Testis (tissue), 3 donors: ENCODE results near the gene HAPLN1. TPM values are rescaled to one million over a fixed set of nuclear protein-coding genes. Genes with fewer than 3 reads are reported as not detected.
"Not testable (repeated sequence)": the region's sequence is repeated elsewhere in the genome, so short reads cannot be mapped to it uniquely, and the experiment has no call there.

ENCODE experiments used
- DNase-seq: peaks from one replicate; pipeline ENCODE4 v3.0.0-alpha.2; 2019
- H3K27ac ChIP-seq, 2 donors: fragments of 200-600 bp; sonication (generic); one replicate each; pipeline ENCODE4 v1.5.1; 2019
- H3K27me3 ChIP-seq: fragments of 200-600 bp; sonication (generic); one replicate; pipeline ENCODE4 v1.5.1; 2019
- H3K36me3 ChIP-seq: fragments of 200-600 bp; sonication (generic); one replicate; pipeline ENCODE4 v1.5.1; 2017; ENCODE audit warnings: low read depth; ENCODE audit errors: missing control alignments
- H3K4me1 ChIP-seq: fragments of 200-600 bp; sonication (generic); one replicate; pipeline ENCODE4 v1.5.1; 2019
- H3K4me3 ChIP-seq, 2 donors: fragments of 200-600 bp; sonication (generic); one replicate each; pipeline ENCODE4 v1.5.1; 2017 to 2019
- H3K9me3 ChIP-seq: fragments of 200-600 bp; sonication (generic); one replicate; pipeline ENCODE4 v1.5.1; 2017
- CTCF ChIP-seq, 3 experiments: fragments of 450-650 bp in 2 of 3; fragments of 200-600 bp in 1 of 3; sonication (generic) in 1 of 3; IDR thresholded peaks; one replicate each; pipeline ENCODE4 v1.5.1; 2016 to 2019; ENCODE audit warnings: antibody characterized with exemption in 3 of 3, mild to moderate bottlenecking in 2 of 3, moderate library complexity in 1 of 3
- POLR2A ChIP-seq: fragments of 450-650 bp; IDR thresholded peaks from one replicate; pipeline ENCODE4 v1.6.1; 2017; ENCODE audit warnings: antibody characterized with exemption, mild to moderate bottlenecking, moderate library complexity
- WGBS, 2 donors: methylation state at CpG; one replicate each; pipeline ENCODE4 v1.1.5; 2018; 5-methylcytosine and 5-hydroxymethylcytosine counted together
- intact Hi-C: fragments of 100-400 bp; cut with DNase I; formaldehyde crosslinking; loops from one replicate; pipeline ENCODE4 v1.15.1; 2023; ENCODE audit warnings: low total_unique reads
- polyA plus RNA-seq: library from polyadenylated mRNA; stranded (reverse); fragments of 350-450 nt; fragmentation: Illumina TruSeq; extraction: RNeasy Lipid Tissue Mini Kit (QIAGEN cat#74804); gene quantifications from one replicate; pipeline ENCODE4 v1.2.3, GENCODE V29; 2014; ENCODE audit warnings: low read depth, low replicate concordance; ENCODE audit not compliant: insufficient read depth
- total RNA-seq, 2 donors: library from RNA; depleted of rRNA; stranded (reverse); fragments of >200 nt; gene quantifications; one replicate each; pipeline ENCODE4 v1.2.3, GENCODE V29; 2016

HAPLN1 gene
- total and polyA plus RNA-seq, 3 donors from 2014 or later = not detected

DNA sequence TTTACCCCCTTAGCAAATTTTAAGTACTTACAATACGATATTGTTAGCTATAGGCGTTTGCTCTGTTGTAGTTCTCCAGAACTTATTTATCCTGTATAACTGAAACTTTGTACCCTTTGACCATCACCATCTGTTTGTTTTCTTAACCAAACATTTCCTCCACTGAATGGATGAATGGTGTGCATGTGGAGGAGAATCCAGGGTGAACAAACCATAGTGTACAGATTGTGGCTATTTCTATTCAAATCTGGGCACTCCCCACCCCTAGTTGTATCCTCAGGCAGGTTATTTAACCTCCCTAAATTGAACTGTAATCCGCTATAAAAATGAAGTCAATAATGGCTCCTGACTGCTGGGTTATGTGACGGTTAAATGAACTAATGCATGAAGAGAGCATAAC, 21.4 kb upstream of the HAPLN1 start:
- no peak overlapping the region for H3K27ac ChIP-seq
- no peaks in the 10 kb centered on the region for H3K9me3 ChIP-seq
- no peak overlapping the region for H3K4me3 ChIP-seq
- intact Hi-C loops = no loop called here
- no peaks in the 10 kb centered on the region for H3K36me3 ChIP-seq
- DNase-seq = no peak
- WGBS, 2 donors = 87 to 90% methylated on average over 4 of the region's 4 CpGs
- no peaks in the 10 kb centered on the region for H3K4me1 ChIP-seq
- no peak for TF ChIP-seq CTCF (IDR thresholded peaks at IDR 0.05)
- TF ChIP-seq POLR2A = no peak
- no peaks in the 10 kb centered on the region for H3K27me3 ChIP-seq

GRCh38 chr5:83741571-83741970, 20.9 kb upstream of the HAPLN1 start:
- whole genome bisulfite sequencing, 2 donors = 92 to 96% methylated on average over 3 of the region's 3 CpGs
- H3K36me3 ChIP-seq = no peaks in the 10 kb centered on the region
- H3K9me3 ChIP-seq = no peaks in the 10 kb centered on the region
- TF ChIP-seq POLR2A (no peak), CTCF (IDR thresholded peaks at IDR 0.05) (no peak)
- intact Hi-C loops = no loop called here
- DNase-seq = no peak
- H3K27ac ChIP-seq = no peak overlapping the region
- no peak overlapping the region for H3K4me3 ChIP-seq
- no peaks in the 10 kb centered on the region for H3K4me1 ChIP-seq
- H3K27me3 ChIP-seq = no peaks in the 10 kb centered on the region

DNA sequence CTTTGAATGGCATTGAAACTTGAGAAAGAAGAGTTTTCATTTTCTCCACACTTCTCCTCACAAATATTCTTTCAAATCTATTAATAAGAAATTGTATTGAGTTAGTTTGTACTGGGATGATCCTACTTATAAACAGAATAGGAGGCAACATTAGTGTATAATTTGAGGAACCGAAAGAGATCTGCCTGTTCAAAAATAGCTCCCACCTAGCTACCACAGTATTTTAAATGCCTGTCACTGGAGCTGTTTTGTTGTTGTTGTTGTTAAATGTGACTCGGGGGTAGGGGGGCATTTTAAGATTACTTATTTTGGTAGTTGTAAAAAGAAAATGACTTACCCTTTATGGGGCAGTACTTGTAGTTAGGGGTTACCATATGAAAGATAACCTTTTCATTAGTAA, 20.1 kb upstream of the HAPLN1 start:
- no peak for TF ChIP-seq POLR2A
- TF ChIP-seq CTCF (IDR thresholded peaks at IDR 0.05) = no peak
- Histone ChIP-seq H3K9me3 (no peaks in the 10 kb centered on the region), H3K36me3 (no peaks in the 10 kb centered on the region), H3K27me3 (no peaks in the 10 kb centered on the region), H3K4me1 (no peaks in the 10 kb centered on the region), H3K27ac (no peak overlapping the region), H3K4me3 (no peak overlapping the region)
- intact Hi-C loops = no loop called here
- no peak for DNase-seq
- 84 to 89% methylated on average over 2 of the region's 2 CpGs for WGBS, 2 donors

- H3K9me3 ChIP-seq, intact Hi-C loops, H3K4me1 ChIP-seq, H3K4me3 ChIP-seq, H3K27me3 ChIP-seq, H3K36me3 ChIP-seq, DNase-seq, H3K27ac ChIP-seq: not testable (repeated sequence)
- 95 to 100% methylated on average over 2 of the region's 2 CpGs for WGBS, 2 donors
These were observed 15.5 kb upstream of the HAPLN1 start for GRCh38 chr5:83736169-83736568.

- intact Hi-C loops, H3K9me3 ChIP-seq, DNase-seq, H3K4me3 ChIP-seq, H3K4me1 ChIP-seq, H3K36me3 ChIP-seq, H3K27me3 ChIP-seq, H3K27ac ChIP-seq: not testable (repeated sequence)
These were observed 14.4 kb upstream of the HAPLN1 start for GRCh38 chr5:83735058-83735457.

DNA sequence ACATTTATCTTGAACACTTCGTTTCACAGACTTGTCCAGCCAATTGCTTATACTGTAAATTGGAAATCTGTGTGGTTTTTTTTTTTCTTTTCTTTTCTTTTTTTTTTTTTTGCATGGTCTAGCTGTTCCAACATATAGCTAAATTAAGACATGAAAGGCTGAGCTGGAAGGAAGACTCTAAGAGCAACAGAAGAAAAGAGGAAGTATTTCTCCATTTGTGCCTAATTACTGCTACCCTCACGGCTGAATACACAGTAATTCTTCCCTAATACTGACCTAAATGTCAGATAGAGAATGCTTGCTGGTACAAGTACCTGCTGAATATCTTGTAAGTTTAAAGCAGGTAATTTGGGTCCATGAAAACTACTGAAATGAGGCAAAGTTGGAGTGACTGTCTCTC, 11.0 kb upstream of the HAPLN1 start:
- no peak for DNase-seq
- no peaks in the 10 kb centered on the region for H3K27me3 ChIP-seq
- WGBS, 2 donors = 55 to 67% methylated on average over 2 of the region's 2 CpGs
- no peak overlapping the region for H3K4me3 ChIP-seq
- H3K9me3 ChIP-seq = no peaks in the 10 kb centered on the region
- TF ChIP-seq CTCF (IDR thresholded peaks at IDR 0.05) = no peak
- TF ChIP-seq POLR2A = no peak
- no peaks in the 10 kb centered on the region for H3K4me1 ChIP-seq
- H3K27ac ChIP-seq = no peak overlapping the region
- intact Hi-C loops = no loop called here
- H3K36me3 ChIP-seq = no peaks in the 10 kb centered on the region
